HG02623 (cell line): Measurements from ENCODE around the gene PAH.
A peak's percentile ranks its signal among the peaks of the same experiment; 100 is the strongest.

Experiments
- ATAC-seq: cut with Tn5 transposase; IDR thresholded peaks from one replicate; pipeline ENCODE4 v1.9.1; 2021; ENCODE audit warnings: moderate library complexity; ENCODE audit not compliant: unreplicated experiment

PAH gene

DNA sequence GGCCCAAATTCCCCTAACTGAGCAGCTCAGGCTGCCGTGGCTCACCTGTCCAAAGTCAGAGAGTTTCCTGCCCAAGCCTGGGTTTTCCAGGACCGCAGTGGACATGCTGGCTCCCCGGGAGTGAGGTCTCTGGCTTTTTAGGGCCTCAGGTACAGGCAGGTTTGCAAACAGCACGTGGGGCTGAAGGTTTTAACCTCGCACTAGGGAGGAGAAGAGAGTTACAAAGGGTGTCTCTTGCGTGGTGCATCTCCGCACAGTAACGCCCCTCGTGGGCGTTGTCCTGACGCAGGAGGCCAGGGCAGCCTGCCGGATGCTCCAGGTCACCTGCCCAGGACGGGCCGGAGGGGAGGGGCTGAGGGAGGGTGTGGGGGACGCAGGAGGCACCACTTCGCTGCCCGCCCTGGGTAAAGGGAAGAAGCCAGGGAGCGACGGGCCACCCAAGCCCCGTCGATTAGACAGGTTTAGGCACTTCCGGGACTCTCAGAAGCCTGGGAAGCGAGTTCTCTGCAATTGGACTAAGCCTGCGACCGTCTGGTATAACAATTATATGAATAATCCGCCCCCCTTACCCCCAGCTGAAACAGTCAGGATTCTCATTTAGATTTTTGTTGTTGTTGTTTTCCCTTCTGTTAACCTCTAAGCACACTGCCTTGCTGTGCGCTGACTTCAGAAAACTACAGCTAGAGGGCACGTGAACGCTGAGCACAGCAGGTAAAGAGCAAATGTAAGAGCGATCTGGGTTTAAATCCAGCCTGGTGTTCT is at the start of gene PAH:
PAH (minus strand) TSS at position 219 of the 762 bp plus-strand sequence; CDS start at position 105, 114 bp downstream.
- ATAC-seq = peak; percentile 58

DNA sequence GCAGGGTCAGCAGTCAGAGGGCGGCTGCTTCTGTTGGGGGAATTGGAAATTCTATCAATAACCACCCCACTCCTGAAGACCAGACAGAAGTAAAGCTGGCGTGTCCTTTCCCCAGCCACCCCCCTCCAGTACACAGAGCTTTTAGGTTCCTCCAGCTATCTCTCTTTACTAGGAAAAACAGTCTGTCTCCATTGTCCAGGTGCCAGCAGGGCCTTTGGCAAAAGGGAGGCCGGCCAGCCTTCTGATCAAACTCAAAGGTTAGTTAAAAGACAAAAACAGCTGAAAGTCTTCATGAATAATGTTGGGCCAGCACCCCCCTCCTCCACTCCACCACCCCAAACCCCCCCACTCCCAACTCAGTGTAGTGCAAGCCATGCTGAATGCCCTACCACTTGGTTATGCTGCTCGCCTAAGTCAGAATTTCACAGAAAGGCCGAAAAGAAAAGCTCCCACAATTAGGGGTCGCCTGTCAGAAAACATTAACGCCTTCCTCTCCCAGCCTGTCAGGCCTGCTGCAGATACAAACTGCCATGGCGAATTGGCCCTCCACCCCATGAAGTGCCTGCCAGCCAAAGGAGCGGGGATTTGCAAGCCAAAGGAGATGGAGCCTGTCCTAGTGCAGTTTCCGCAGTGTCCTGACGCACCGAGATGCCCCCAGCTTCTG is 49.3 kb upstream of the PAH start:
- ATAC-seq = no peak

DNA sequence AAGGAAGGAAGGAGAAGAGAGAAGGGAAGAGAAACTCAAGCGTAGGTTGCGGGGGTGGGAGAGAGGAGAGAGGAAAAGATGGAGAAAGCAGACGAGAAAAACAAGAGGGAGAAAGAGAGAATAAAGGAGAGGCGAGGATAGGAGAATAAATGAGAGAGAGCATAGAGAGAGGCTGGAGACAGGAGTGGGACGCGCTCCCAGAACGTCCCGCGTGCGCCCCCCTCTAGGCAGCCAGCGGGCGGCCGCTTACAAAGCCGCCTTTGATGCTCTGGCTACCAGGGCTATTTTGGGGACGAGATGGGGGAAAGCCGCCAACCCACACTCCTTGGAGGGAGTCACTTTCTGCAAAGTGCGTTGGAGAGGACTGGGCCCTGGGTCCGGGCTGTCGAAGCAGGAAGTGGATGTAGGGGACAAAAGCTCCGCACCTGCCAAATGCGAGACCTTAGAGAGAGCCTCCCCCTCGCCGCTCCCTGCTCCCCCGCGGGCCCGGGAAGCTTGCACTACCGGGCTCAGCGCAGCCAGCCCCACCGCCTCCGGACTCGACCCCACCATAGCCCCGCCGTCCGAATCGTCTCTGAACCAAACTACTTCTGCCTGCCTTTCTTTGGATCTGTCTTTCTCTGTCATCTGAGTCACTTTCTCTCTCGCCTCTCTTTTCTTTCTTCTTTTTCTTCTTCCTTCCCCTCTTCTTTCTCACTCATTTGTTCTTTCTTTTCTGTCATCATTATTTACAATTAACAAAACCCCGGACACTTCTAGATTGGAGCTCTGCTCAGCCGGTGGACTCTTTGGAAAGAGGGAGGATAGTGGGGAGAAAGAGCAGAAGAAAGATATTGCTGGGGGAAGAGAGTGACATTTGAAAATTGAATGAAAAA is 48.5 kb upstream of the PAH start:
- peak; percentile 52 for ATAC-seq

DNA sequence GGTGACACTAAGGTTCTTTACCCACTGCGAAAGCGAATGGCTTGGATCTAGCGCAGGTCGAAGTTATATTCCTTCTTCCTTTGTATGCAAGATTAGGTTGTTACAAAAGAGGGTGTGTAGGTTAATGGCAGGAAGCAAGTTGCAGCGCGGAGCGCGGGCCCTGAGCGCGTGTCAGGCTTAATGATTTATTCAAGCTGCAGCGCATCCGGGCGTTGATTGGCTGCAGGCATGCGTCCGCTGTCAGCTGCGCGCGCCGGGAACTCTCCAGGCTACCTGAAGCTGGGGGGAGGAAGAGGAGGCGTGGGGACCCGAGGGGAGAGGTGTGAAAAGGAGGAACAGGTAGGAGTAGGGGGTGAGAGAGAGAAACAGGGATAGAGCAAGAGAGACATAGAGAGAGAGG is 47.8 kb upstream of the PAH start:
- ATAC-seq = no peak

DNA sequence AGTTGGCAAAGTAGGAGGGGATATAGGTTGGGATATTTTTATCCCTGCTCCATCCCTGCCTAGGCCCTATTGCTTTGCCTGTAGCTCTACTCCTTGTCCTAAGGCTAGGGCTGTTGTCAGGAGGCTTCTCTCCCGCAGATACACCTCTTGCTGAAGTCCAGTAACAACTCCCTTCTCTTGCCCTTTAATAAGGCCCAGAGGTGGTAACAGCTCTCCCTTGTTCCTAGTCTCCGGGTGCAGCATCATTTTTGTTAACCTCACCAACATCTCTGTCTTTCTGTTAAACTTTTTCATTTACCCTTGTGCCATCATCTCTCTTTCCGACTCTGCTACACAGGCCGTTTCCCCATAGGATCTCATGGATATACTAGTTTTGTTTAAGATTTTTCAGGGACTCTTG is 46.8 kb upstream of the PAH start:
- no peak for ATAC-seq

DNA sequence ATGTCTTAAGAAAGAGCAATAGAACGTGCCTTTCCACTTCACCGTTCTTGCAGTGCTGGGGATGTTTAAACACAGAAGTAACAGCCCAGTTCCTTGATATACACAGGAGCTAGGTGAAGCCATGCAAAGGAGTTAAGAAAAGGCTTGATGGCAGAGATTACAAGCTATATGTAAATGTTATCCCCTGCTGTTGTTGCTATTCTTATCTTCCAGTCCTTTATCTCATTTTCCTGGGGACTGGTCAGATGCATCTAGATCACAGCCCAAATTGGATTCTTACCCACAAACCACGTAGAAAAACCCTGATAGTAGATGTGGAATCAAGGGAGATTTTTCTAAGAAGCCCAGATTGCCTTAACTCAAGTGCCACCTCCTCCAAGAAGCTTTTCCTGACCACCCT is 45.9 kb upstream of the PAH start:
- ATAC-seq = no peak

DNA sequence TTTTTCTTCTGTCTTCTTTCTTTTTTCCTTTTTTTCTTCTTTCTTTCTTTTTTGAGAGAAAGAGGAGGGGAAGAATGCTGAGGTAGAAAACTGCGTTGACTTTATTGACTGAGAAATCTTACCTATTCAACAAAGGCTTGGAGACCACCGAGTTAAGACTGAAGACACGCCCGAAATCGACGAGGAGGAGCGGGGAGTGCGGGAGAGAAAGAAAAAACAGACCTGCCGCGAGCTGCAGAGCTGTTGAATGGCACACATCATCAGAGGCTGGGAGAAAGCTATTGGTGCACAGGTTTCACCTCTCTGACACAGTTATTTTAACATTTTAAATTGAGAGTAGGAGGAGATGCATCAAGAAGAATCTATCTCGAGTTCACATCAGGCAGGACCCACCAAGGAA is 45.5 kb upstream of the PAH start:
- ATAC-seq = no peak

DNA sequence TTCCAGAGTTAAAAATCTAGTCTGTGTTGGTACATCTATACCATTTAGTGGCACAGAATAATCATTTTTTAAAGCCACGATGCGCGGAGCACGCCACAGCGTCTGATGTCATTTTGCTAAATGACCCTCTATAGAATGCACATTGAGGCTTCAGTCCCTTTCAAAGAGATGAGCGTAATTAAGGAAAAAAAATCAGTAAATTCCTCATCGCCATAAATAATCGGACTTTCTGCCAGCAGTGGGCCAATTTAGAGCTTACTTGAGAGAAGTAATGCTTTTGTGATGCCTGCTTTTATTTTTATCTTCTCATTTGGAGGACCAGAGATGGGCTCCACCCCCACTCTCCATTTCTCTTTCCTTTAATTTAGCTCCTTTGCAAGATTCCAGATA is 44.4 kb upstream of the PAH start:
- no peak for ATAC-seq

DNA sequence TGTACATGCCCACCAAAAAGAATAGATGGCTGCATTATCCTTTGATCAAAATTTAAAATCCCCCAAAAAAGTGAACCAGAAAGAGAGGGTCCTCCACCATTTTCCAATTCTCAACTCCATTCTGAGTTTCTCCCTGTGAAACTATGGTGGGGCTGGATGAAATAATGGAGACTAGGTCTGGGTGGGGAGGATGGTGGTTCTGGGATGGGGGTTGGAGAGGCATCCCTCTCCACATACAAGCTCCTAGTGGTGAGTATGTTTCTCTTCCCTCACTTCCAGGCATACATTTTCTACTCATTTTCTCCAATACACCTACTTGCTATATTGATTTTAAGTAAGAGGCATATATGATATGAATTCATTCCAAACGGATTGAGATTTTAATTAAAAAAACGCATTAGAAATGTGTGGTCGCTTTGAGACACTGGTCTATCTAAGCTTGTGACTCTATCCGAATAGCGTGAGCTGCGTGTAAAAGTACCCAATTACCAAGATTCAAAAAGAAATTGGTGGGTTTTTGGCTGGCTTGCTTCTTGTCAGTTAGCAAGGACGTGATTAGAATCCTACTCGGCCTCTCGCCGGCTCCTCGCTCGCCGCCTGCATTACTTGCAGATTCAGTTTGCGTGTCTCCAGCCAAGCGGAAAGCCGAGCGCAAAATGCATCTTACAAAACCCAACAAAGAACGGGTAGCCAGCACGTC is 43.9 kb upstream of the PAH start:
- ATAC-seq = no peak

DNA sequence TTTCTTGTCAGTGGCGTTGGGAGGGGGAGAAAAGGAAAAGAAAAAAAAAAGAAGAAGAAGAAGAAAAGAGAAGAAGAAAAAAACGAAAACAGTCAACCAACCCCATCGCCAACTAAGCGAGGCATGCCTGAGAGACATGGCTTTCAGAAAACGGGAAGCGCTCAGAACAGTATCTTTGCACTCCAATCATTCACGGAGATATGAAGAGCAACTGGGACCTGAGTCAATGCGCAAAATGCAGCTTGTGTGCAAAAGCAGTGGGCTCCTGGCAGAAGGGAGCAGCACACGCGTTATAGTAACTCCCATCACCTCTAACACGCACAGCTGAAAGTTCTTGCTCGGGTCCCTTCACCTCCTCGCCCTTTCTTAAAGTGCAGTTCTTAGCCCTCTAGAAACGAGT is 42.3 kb upstream of the PAH start:
- ATAC-seq = no peak

DNA sequence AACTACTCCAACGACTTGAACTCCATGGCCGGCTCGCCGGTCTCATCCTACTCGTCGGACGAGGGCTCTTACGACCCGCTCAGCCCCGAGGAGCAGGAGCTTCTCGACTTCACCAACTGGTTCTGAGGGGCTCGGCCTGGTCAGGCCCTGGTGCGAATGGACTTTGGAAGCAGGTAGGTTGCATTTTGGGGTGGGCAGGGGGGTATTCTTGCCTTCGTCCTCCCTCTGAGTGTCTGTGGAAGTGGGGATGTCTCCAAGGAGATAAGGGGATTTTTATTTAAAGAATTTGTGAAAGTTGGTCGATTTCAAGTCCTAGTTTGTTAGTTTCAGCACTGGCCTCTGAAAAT is 41.8 kb upstream of the PAH start:
- no peak for ATAC-seq

DNA sequence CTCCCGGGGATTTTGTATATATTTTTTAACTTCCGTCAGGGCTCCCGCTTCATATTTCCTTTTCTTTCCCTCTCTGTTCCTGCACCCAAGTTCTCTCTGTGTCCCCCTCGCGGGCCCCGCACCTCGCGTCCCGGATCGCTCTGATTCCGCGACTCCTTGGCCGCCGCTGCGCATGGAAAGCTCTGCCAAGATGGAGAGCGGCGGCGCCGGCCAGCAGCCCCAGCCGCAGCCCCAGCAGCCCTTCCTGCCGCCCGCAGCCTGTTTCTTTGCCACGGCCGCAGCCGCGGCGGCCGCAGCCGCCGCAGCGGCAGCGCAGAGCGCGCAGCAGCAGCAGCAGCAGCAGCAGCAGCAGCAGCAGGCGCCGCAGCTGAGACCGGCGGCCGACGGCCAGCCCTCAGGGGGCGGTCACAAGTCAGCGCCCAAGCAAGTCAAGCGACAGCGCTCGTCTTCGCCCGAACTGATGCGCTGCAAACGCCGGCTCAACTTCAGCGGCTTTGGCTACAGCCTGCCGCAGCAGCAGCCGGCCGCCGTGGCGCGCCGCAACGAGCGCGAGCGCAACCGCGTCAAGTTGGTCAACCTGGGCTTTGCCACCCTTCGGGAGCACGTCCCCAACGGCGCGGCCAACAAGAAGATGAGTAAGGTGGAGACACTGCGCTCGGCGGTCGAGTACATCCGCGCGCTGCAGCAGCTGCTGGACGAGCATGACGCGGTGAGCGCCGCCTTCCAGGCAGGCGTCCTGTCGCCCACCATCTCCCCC is 41.2 kb upstream of the PAH start:
- no peak for ATAC-seq

DNA sequence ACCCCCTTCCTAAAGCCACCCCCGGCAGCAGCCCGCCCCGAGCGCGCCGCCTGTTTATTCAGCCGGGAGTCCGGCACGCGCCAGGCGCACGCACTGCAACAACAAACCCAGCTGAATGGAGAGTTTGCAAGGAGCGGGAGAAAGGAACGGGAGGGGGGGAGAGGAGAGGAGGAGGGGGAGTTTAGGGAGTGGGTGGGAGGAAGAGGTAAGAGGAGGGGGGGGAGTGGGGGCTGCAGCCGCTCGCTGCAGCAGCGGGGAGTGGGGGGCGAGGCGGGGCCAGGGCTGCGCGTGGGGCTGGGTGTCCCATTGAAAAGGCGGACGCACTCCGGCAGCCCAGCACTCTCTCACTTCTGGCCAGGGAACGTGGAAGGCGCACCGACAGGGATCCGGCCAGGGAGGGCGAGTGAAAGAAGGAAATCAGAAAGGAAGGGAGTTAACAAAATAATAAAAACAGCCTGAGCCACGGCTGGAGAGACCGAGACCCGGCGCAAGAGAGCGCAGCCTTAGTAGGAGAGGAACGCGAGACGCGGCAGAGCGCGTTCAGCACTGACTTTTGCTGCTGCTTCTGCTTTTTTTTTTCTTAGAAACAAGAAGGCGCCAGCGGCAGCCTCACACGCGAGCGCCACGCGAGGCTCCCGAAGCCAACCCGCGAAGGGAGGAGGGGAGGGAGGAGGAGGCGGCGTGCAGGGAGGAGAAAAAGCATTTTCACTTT is 40.5 kb upstream of the PAH start, which contains the start of gene ASCL1:
ASCL1 (plus strand) TSS at position 336 of the 712 bp plus-strand sequence. CDS start 571 bp downstream, outside the sequence.
- no peak for ATAC-seq

DNA sequence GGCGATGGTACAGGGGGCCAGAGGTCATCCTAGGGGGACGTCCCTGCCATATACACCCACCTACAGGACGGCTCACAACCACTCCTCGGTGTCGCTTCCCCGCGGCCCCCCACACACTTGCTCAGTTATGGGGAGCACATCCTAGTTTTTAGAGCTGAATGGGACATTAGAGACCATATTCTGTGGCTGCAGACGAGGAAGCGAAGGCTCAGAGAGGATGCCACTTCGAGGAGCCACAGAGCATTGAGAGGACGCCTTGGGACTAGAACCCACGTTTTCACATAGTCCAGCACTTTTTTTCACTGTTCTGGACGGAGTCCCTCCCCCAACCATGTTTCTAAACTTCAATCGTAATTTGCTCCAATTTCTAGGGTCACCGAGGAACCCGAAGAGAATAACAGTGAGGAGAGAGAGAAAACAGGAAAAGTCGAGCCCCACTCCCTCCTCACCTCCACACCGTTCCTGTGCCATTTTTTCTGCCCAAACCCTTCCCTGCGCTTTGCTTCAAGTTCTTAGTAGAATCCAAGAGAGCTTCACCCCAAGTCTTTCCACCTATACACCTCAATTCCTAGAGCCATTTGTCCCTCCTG is 39.8 kb upstream of the PAH start:
- ATAC-seq = no peak

DNA sequence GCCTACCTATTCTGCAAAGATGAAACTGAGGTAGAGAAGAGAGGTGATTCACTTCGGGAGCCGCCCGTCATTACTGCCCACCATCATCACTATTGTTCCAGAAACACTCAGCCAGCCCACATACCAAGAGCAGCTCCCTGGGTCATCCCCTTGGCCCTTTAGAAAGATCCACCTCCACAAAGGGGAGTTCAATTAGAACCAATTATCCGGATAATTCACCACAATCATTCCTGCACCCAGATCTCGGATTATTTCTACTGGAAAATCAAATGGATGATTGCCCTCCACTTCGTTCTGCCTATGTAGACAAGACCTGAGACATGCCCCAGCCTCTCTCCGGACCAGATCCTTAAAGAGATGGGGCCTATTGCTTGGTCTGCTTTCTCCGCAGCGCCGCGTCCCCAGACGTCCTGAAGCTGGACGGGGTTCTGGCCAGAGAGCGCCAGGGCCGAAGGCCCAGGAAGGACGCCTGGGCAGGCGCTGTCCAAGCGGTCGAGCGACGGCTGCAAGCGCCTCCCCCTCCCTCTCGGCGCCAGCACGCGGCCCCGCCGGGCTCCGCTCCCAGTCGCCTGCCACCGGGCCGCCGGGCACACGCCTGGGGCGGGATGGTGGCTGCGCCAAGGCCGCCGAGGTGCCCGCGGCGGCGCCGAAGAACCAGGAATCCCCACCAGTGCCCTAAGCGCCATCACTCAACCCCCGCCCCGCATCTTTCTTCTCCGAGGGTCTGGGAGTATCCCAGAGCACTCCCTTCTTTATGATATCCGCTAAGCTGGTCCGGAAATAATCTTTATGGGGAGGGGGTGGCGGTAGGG is 39.1 kb upstream of the PAH start:
- ATAC-seq = no peak

DNA sequence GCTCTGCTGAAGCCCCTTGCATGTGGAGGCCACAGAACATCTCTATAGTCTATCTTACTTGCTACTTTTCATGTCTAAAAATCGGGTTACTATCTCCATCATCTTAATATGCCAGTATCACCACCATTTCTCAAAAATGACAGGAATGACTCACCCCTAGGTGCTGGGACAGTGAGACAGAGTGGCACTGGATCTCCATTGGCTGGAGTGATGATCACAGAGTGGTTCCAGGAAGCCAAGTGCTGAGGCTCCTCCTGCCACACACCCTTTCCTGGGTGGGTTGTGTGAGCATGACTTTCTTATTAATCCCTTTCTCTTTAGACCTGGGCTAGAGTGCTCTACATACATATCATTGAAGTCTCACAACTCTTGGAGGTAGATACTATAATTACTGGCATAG is 37.1 kb upstream of the PAH start:
- ATAC-seq = no peak

DNA sequence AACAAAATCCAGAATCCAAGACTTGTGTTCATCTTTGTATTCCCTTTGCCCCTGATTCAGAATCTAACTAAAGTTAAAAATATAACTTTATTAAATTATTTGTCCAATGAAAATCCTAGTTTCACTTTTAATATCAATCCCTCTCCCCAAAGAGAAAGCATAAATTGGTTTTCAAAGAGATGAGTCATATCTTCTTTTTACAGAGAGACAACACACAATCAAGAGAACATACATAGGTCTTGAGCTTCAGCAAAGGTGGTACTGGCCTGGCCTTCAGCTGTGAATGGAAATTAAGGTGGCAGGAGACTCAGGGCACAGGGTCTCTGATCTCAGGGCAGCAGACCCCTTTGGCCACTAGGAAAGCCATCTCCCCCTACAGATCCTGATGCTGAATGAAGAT is 36.2 kb upstream of the PAH start:
- no peak for ATAC-seq

DNA sequence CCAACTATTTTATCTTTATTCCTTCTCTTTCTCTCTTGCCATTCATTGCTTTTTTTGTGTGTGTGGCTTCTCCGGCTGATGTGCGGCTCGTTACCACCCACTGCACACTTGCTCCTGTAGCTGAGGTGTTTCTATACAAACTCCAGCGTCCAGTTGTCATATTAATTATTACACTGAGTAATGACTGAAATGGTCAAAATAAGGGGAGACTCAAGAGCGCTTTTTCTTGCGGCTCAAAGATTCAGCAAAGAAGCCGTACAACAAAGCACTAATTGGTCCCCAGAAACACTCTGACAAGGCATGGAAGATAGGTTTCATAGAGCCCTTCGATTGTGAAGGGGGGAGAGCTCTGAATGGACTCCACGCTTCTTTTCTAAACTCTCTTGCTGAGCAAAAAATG is 34.8 kb upstream of the PAH start:
- ATAC-seq = no peak
